Midbrain (tissue), 1 donor: ENCODE measurements around the gene TRIM29.
A peak's percentile ranks its signal among the peaks of the same experiment; 100 is the strongest.
"Not testable (repeated sequence)": the region's sequence is repeated elsewhere in the genome, so short reads cannot be mapped to it uniquely, and the experiment has no call there.

Source experiments
- DNase-seq: peaks from one replicate; lab custom pipeline; 2025; lab: John Stamatoyannopoulos, UW

Gene TRIM29

DNA sequence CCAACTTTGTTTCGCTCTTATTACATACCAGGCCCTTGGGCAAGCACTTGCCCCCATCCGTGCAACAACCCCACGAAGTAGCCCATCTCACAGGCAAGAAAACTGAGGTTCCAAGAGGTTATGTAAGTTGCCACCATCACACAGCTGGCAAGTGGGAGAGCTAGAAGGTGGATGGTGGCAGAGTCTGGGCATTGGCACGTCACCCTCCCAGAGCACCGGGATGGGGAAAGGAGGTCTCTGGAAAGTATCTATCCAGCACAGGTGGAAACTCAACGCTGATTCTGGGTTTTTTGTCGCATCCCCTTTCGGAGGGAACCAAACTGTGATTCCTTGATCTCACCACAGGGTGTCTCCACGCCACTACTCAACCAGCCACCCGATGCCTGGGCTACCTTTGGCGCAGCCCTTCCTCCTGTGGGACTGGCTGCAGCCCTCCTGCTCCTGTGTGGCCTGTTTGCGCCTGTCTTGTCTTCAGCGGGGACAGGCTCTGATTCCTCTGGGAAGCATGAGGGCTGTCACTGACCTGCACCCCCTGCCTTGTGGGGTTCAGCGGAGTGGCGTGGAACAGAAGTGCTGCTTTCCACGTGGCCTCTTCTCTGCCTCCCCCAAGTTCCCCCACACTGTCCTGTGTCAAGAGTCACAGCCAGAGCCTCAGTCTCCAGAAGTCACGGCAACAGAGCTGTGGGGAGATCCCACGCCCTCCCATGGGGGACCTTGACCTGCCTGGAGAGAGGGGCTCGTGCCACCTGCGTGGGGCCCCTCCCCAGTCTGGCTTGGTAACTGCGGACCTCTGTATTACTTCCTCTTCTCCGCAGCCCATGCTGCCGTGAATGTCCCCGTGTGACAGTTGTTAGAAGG lies 34.4 kb upstream of the TRIM29 start:
- peak; percentile 71 for DNase-seq

DNA sequence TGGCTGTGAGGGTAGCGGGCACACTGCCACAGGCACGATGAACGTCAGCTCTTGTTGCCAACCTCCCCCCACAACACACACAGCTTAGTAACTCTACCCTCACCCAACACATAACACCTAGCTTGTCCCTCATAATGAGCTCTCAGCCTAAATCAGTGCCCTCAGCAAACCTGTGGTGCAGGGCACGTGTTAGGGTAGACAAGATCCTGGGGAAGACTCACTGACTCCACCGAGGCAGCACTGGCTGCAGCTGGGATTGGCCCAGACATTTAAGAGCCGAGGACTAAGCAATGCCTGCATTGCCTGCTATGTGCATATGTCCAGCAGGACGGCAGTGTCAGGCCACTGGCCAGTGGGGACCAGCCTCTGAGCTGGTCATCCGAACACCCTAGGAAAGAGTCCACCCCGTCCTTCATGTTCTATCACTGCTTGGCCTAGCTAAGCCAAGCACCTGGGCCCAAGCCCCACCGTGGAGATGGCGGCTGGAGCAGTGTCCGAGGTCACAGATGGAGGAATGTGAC lies 32.9 kb upstream of the TRIM29 start:
- DNase-seq = no peak

DNA sequence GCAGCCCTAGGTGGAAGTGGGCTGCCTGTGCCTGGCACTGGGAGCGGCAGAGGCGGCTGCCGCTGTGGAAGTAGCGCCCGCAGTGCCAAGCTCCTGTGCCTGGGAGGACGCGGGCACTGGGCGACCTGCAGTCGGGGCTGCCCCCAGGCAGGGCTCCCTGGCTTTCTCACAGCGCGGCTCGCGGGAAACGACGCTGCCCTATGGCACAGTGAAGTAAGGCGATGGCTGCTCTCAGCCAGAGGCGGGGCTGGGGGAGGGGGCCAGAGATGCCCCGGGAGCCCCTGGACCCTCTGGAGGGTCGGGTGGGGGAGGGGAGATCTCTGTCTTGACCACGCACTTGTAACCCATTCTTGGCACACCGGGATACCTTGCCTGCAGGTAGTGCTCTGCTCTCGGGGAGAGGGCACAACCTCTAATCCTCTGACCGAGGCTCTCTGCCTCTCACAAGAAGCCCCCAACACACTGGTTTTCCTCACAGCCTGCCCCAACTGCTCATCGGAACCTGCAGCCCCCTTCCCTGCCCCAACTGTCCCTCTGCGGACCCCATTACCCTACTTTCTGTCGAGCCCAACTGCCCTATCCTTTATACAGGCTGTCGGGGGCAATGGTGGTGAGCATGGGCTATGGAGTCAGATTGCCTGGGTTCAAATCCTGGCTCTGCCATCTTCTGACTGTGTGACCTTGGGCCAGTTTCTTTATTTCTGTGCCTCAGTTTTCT lies 32.2 kb upstream of the TRIM29 start:
- DNase-seq = no peak

DNA sequence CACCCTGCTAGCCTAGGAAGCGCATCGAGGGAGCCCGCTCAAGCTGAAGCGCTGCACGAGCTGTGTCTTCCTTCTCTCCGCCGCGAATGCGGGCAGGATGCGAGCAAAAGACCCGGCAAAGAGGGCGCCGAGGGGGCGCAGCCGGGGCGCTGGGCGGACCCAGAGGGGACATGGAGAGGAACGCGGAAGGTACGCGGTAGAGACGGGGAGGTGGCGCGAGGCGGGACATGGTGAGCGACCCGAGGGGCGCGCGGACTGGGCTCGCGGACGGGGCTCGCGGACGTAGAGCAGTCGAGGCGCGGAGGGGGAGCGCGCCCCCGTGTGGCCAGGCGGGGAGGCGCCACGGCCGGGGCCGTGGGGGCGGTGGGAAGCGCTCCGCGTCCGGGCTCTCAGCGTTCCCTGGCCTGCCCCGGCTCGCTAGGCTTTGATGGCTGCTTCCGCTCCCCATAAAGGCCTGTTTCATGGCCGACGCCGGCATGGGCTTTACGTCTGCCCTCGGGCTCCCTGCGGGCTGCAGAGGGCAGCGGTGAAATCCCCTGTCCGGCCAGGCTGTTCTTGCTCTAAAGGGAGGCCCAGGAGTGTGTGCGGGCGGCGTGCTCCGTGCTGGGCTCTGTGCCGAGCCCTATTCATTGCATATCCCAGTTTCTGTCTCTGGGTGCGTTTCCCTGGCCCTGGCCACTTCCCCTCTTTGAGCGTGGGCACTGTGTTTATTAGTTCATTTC lies 31.2 kb upstream of the TRIM29 start:
- DNase-seq = peak; percentile 58

DNA sequence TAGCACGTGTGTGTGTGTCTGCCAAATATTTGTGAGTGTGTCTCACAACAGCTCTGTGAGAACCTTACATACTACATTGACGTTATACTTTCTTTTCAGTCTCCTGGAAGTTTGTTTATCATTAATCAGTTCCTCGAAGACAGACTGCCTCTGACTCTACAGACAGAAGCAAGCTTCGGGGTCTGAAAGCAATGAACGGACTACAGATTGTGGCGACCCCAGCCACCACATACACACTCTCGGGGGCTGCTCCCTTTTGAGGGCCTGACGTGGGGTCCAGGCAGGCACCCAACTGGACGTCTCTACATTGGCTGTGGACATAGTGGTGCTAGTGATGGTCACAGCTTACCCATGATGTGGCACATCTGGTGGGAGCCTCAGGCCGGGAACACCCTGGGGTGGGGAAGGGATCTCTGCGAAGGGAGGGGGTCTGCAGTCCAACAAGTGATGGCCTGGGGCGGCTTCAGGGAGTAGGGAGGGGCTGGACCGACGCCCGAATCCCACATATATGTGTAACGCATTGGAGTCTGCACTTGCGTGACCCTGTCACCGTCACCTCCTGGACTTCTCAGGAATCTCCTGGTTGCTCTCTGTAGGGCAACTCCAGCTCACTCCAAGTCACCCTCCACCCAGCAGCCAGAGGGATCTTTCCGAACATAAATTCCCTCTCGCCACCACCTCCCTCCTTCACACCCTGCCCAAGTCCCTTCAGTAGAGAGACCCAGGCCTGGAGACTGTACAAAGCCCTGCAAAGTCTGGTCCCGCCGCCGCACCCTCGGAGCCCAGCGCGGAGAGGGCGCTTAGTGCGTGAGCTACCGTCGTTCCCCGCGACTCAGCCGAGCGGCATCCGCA lies 30.4 kb upstream of the TRIM29 start:
- DNase-seq = no peak

DNA sequence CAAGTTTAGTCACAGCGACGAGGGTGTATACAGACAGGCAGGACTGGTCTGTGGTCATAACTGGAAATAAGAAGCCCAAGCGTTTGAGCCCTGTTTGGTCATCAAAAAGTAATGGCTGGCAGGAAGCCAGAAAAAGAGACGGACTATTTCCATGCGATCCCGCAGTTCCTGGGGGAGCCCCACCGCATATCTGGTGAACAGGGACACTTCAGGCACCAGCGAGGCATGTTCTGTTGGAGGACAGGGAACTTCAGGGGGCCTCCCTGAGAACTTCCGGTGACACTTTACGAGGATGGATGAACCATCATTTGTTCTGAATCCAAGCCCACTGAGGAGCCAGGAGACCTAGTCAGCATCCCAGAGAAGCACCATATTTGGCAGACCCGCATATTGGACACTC lies 29.7 kb upstream of the TRIM29 start:
- DNase-seq = no peak

DNA sequence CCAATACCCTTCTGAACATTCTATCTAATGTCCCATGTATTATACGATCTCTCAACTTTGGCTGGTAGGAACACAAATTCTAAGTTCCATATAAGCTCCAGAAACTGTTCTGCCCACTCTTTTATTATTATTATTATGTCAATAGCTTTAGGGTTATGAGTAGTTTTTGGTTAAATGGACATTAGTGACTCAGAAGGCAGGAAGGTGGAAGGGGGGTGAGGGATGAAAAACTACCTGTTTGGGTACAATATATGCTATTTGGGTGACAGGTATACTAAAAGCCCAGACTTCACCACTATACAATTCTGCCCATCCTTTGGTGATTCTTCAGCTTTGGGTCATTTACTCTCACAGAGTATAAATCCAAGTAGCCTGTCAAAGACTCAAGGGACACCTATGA lies 22.5 kb upstream of the TRIM29 start:
- no peak for DNase-seq

DNA sequence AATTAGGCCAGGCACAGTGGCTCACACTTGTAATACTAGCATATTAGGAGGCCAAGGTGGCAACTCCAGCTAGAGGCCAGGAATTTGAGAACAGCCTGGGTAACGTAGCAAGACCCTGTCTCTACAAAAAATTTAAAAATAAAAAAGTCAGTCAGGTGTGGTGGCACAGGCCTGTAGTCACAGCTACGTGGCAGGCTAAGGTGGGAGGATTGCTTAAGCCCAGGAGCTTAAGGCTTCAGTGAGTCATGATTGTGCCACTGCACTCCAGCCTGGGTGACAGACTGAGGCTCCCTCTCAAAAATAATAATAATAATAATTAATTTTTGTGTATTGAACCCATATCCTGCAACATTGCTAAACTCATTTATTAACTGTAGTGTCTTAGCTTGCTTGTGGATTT lies 15.3 kb upstream of the TRIM29 start:
- DNase-seq = no peak

DNA sequence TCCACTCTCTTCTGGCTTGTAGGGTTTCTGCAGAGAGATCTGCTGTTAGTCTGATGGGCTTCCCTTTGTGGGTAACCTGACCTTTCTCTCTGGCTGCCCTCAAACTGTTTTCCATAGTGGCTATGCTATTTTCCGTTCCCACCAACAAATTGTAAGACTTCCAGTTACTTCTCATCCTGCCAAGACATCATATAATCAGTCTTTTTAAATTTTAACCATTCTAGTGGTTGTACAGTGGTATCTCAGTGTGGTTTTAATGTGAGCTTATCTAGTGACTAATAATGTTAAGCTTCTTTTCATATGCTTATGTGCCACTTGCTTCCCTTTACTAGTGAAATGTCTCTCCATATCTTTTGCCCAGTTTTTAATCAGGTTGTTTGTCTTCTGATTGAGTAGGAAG lies 13.6 kb upstream of the TRIM29 start:
- DNase-seq = no peak

DNA sequence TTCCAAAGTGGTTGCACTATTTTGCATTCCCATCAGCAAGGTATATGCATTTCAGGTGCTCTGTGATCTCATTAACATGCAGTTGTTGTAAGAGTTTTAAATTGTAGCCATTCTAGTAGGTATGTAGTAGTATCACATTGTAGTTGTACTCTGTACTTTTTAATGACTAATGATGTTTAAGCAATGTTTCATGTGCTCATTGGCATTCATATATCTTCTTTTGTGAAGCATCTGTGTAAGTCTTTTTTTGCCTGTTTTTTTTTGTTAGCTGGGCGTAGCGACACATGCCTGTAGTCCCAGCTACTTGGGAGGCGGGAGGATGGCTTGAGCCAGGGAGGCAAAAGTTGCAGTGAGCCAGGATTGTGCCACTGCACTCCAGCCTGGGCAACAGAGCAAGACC lies 11.3 kb upstream of the TRIM29 start:
- no peak for DNase-seq

DNA sequence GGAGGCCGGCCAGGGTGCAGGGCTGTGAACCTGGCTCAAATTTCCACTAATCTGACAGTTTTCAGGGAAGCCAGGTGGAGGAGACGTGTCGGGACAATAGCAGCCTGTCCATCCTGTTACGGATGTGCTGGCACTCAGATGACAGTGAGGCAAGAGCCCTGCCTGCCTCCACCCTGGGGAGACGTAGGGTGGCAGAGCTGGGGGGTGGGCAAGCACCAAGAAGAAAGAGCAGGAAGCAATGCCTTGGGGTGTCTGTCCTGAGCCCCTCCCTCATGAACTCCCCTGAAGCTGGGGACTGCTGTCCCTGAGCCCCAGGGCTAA lies 10.0 kb upstream of the TRIM29 start:
- DNase-seq = no peak

DNA sequence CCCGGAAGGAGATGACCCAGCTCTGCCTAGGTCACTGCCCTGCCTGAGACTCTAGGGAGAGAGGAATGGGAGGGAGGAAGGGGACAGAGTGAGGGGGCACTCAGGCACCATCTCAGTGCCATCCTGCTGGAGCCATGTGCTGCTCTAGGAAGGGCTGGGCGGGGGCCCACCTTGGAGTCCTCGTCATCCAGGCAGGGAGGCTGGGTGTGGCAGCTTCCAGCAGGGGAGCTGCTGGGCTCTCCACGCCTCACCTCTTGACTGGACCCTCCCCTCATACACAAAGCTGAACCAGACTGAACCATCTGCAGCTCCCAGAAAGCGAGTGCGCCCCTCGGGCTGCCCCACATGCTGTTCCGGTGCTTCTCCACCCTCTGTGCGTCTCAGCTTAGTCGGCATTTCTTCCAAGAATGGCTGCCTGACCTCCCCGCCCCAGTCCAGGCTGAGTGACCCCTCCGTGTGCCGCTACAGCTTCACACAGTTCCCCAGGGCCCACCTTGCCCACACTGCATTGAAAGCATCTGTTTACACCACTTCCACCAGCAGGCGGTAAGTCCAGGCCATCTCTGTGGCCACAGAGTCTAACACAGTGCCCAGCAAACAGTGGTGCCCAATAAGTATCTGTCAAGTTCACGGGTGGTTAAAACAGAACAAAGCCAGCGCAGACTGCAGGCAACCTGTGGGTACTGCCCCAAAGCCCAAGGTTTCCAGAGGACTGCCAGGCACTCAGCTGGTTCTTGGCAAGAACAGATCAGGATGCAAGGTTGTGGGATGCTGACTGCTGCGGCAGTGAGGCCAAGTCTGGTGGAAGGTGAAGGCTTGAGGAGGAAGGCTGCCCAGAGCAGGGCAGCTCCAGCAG lies 9.4 kb upstream of the TRIM29 start:
- DNase-seq = no peak

DNA sequence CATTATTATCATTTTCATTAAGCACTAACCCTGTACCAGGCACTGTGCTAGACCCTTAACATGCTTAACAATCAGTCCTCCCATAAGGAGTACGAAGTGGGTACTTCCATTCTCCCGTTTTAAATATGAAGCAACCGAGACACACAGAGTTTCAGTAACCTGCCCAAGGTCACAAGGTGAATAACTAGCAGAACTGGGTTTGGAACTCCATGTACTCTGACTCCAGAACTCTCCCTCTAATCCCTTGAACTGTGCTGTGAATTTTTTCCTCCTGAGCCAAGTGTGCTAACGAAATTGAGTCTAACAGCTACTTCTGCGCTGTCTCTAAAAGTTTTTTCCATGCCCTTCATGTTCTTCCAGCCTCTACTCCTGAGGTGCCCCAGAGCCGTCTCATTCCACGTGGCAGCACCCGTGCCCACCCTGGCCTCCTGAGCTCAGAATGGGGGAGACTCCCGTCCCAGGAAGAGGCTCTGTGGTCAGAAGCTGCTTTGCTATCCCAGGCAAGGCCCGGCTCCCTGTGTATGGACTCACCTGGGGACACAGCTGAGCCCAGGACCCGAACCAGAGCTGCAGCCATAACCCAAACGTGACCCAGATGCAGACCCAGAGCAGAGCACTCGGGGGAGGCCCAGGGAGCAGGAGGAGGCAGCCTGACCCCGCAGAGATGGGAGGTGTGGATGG lies 8.6 kb upstream of the TRIM29 start:
- DNase-seq = no peak

DNA sequence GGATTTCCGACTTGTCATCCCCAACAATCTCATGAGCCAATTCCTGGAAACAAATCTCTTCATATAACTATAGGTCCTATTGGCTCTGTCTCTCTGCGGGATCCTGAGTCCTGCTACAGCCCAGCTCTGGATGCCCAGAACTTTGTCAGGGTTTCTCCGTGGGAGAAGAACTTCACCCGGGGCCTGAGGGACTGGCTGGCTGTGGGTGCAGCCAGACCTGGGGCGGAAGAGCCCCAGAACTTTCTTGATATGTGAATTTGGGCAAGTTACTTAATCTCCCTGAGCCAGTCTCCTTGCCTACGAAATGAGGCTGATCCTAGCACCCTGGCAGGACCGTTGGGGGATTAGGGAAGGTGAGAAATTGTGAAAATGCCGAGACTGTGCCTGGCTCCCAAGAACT lies 6.6 kb upstream of the TRIM29 start:
- no peak for DNase-seq

DNA sequence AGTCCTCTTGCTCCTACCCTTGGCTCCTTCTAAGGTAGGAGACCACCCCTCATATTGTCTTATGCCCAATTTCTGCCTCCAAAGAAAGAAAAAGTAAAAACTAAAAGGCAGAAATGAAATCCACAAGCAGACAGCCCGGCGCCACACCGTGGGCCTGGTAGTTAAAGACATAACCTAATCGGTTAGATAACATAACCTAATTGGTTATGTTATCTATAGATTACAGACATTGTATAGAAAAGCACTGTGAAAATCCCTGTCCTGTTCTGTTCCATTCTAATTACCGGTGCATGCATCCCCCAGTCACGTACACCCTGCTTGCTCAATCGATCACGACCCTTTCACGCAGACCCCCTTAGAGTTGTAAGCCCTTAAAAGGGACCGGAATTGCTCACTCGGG lies 5.6 kb upstream of the TRIM29 start:
- DNase-seq = not testable (repeated sequence)

DNA sequence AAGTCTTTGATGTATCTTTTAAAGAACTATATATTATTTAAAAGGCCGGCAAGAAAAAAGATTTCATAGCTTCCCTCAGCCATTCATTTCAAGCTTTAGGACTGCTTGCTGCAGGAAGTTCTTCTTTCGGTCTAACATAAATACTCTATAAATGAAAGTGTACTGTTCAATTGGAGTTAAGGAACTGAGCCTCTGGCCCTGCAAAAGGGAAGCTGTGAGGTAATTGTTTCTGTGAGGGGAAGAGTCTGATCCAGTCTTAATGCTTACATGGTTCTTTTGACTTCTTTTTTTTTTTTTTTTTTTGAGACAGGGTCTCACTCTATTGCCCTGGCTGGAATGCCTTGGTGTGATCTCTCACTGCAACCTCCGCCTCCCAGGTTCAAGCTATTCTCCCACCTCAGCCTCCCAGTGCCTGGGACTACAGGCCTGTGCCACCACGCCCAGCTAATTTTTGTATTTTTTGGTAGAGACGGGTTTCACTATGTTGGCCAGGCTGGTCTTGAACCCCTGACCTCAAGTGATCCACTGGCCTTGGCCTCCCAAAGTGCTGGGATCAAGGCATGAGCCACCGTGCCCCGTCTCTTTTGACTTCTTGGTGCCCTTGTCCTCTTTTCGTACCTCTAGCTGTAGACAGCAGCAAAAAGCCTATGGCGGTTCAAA lies 4.7 kb upstream of the TRIM29 start:
- DNase-seq = no peak

DNA sequence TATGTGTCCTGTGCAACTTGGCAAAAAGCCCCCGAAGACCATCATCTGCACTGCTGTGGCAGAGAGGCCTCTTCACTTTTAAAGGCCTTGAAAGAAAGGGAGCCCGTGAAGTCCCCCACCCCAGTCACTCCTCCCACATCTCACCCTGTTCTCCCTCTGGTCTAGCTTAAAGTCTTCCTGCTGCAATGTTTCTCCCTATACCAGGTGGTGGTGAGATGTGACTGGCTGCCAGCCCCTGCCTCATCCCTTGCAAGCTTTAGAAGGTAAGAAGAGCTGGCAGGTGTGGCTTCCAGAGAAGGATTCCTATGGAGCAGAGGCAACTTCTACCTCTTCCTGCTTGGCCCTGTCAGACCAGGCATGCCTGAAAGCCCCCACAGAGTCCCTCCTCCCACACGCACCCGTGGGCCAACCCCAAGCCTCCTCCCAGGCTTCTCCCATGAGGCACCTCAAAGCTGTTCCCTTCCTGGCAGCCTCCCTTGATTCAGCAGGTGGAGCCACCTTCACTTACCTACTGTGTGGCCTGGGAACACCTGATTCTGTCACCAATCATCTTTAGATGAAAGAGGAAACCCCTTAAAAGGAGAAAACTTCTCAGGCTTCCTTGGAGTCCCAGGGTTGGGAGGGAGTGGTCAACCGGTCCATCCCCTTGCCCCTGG lies 4.0 kb upstream of the TRIM29 start:
- no peak for DNase-seq

DNA sequence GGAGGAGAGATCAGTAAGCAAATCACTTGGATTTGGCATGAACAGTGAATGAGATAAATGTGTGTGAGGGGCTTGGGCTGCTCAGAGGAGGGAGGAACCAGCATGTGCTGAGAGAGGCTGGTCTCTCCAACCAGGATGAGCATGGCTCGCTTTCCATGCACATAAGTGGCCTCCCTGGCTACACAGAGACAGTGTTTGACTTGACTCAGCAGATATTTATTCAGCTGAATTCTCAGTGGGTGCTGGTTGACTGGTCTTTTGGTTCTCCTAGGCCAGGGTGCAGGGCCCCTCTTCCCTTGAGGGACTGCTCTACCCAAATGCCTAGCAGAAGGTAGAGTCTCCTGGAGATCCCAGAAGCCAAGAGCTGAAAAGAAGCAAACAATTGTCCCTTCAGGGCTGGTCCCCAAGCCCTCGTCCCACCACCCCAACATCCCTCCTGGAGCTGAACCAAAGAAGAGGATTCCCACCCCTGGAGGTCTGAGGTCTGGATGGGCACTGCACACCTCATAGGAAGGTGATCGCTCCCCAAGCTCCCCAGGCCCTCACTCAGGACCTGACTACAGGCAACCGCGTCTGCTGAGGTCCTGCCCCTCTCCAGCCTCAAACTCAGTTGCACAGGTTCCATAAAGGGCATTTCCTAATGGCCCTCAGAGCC lies 3.3 kb upstream of the TRIM29 start:
- no peak for DNase-seq
